GM19351 (cell line): Measurements from ENCODE around the gene PRXL2A.
A peak's percentile ranks its signal among the peaks of the same experiment; 100 is the strongest.

Experiments
- ATAC-seq: cut with Tn5 transposase; IDR thresholded peaks from one replicate; pipeline ENCODE4 v1.9.1; 2021; ENCODE audit warnings: mild to moderate bottlenecking, moderate library complexity; ENCODE audit not compliant: unreplicated experiment

PRXL2A gene

GRCh38 chr10:80460399-80461207 is 52.3 kb downstream of the PRXL2A start:
- ATAC-seq, result no peak

- no peak for ATAC-seq
Observed at GRCh38 chr10:80461208-80462183, 53.1 kb downstream of the PRXL2A start.

DNA sequence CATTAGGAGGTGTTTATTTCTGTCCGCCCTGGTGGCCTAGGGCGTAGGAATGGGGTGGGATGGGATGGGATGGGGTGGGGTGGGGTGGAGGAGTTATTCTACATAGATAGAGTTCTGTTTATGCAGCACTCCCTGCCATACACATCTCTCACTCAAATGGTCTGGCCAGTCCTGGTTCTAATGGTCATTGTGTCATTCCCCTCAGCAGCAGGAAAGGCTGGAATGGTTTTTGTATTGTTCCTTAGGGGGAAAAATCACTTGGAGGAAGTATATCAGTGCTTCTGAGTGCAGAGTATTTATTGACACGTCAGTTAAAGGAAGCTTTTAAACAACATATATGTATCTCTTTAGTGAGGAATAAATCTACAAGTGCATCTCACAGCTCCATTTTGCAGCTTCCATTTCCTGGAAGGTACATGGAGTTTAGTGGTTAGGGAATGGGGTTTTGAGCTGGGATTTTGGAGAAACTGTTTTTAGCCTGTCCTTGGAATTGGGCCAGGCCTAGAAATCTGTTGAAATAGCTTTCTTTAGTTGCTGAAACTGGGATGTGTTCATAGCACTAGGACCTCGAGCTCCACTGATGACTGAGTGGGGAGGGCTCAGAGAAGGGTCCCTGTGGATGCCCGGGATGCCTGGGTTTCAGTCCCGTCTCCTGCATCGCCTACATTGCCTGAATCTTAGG is 54.1 kb downstream of the PRXL2A start:
- ATAC-seq, result no peak

DNA sequence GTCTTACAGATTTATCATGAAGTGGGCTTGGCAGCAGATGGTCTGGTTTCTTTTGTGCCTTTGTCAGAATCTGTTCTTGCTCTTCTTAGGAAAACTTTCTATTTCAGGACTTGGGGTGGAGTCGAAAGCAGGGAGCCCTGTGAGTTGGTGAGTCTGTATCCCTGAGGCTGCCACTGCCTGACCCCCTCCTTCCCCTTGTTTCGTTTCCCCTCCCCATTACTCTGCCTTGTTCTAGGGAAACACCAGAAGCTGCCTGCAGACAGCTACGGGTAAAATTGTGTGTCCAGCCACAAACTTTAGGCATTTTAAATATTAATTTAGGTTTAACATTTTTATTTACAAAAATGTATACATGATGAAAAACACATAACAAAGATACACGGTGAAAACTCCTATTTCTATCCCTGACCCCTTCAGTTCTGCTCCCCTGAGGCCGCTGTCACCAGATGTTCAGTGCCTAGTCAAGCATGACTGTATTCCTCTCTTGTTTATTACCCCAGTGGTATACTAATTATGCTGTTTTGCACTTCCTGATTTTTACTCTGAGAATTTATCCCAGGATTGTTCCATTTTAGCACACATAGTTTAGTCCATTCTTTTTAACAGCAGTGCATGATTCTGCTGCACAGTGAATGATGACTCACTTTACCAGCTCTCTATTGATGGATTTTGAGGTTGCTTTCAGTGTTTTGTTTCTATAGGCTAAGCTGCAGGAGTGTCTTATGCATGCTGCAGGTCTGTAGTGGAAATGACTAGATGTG is 54.8 kb downstream of the PRXL2A start:
- ATAC-seq, result peak; percentile 45

DNA sequence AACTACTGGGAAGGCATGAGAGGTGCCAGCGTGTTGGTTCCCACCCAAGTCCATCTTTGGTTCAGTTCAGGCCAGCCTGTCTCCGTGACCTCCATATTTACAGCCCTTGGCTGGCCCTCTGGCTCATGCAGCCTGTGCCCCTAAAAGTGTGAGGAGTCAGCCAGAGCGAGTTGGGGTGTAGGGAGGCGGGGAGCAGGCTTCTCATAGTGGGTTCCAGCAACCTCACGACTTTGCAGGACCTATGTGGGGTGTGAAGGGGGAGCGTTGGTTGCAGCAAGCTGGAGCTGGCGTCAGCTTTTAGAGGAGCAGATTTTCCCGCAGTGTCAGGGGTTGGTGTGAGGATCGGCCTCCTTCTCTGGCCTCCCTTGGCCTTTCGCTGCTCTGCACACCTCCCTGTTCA is 55.5 kb downstream of the PRXL2A start:
- ATAC-seq, result no peak

- no peak for ATAC-seq
Observed at GRCh38 chr10:80464557-80465450, 56.5 kb downstream of the PRXL2A start.

GRCh38 chr10:80465451-80465835 is 57.1 kb downstream of the PRXL2A start:
- no peak for ATAC-seq

GRCh38 chr10:80465839-80466590 is 57.7 kb downstream of the PRXL2A start:
- peak; percentile 41 for ATAC-seq

DNA sequence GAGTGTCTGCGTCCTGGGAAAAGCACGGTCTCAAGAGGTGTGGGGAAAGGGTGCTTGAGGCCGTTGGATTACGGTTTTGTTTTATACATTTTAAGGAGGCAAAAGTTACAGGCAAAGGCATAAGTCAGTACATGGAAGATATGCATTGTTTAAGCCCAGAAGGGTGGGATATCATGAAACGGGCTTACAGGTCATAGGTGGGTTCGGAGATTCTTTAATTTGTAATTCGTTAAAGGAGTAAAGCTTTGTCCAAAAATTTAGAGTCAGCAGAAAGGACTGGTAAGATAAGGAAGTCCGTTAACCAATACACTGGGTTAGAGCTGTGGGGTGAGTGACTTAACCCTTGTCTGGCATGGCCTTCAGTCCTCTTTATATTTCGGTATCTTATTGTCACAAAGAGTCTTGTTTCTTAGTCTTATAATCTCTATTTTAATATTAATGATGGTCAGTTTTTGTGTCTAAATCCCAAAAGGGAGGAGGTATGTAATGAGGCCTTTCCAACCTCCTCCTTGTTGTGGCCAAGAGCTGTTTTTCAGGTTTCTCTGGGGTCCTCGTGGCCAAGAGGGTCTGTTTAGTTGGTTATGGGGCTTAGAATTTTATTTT is 58.5 kb downstream of the PRXL2A start:
- no peak for ATAC-seq

DNA sequence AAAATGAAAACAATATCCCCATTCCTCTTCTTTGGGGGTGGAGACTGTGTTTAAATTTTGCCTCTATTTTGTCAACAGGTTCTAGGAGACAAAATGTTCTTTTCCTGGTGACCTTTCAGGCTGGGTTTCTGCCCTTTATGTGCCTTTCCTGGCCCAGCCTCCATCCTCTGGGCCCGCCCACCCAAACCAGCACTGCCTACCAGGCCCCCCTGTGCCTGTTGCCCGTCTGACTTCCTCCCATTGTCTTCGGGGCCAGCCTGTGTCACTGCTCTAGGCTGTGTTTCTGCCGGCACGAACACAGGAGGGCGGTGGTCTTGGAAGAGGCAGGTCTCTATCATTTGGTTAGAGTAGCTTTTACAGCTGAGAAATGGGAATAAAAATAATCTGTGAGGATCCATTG is 59.7 kb downstream of the PRXL2A start:
- ATAC-seq, result no peak

GRCh38 chr10:80468806-80469421 is 60.6 kb downstream of the PRXL2A start:
- ATAC-seq, result no peak

GRCh38 chr10:80470266-80470665 is 61.9 kb downstream of the PRXL2A start:
- ATAC-seq, result no peak

GRCh38 chr10:80471001-80471400 is 62.6 kb downstream of the PRXL2A start:
- no peak for ATAC-seq

DNA sequence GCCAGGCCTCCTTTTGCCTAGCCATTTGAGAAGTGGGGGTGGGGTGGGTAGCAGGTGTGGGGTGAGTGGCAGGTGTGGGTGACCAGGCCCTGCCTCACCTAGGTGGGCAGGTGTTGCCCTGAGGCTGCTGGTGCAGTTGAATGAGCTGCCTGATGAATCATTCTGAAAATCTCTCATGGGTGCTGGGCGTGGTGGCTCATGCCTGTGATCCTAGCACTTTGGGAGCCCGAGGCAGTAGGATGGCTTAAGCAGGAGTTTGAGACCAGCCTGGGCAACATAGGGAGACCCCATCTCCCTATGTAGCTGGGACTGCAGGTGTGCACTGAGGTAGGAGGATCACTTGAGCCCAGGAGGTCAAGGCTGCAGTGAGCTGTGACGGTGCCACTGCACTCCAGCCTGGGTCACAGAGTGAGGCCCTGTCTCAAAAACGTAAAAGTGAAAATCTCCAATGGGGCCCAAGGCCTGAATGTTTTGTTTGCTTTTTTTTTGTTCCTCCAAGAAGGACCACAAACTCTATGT is 63.4 kb downstream of the PRXL2A start:
- peak; percentile 61 for ATAC-seq

DNA sequence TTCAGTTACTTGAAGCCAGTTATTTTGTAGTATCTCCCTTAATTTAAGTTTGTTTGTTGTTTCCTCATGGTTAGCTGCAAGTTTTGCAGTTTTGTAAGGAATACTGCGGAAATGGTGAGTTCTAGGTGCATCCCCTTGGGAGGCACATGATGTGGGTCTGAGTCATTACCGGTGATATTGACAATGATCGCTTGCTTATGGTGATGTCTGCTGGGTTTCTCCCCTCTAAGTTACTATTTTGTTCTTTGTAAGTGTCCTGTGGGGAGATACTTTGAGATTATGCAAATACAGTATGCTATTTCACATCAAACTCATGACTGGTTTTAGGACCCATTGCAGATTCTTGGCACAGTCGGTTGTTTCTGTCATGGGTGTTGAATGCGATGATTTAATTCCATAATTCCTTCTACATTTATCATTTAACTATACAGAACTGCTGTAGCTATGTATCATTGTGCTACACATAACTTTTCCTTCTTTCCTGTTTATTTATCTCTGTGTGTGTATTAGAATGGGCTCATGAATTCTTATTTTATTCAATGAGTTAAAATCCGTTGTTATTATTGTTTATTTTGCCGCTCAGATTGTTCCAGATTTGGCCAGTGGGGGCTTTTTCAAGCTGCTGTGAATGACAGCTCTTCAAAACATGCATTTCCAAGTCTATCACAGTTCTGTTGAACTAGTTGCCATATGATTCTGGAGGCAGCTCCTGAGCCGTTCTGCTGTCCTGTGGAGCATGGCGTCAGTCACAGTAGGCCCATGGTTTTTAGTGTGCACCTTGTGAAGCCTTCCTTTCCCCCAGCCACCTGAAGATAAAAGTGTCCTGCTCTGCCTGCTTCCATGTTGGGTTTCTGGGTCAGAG is 64.1 kb downstream of the PRXL2A start:
- ATAC-seq, result peak; percentile 87

- no peak for ATAC-seq
Observed at GRCh38 chr10:80473096-80473657, 64.8 kb downstream of the PRXL2A start.
